GM19099 (cell line): ENCODE results near the gene CAB39.

Experiments used
- POLR2A ChIP-seq: IDR thresholded peaks from 3 replicates; pipeline ENCODE4 v1.6.1; 2011; ENCODE audit warnings: low read depth; ENCODE audit not compliant: insufficient read length; ENCODE audit errors: extremely low read depth

The CAB39 gene

GRCh38 chr2:230722207-230722885 is 9.7 kb downstream of the CAB39 start:
- no peak for TF ChIP-seq POLR2A

DNA sequence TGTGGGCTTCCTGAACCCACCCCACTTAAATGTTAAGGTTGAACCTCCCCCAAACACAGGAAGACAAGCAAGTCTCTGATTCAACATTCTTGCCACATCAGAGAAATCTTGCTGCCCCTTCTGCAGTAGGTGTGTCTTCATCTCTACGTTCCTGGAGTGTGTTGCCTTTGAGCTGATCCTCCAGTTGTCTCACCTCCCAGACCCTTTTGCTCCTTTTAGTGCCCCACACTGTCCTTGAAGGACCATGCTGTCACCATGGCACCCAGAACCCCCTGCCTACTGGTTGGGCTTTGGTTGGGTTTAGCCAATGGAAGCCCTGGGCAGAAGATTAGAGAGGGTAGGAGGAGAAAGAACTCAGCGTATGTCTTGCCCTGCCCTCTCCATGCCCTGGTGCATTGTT is 10.7 kb downstream of the CAB39 start:
- no peak for TF ChIP-seq POLR2A

DNA sequence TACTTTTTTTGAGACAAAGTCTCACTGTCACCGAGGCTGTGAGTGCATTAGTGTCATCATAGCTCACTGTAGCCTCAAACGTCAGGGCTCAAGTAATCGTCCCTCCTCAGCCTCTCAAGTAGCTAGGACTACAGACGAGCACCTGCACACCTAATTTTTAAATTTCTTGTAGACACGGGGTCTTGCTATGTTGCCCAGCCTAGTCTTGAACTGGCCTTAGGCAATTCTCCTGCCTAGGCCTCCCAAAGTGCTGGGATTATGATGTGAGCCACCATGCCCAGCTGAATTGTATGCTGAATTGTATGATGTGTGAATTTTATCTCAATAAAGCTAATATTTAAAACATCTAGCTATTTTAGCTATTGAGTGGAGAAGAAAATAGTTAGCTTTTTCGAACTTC is 18.9 kb downstream of the CAB39 start:
- TF ChIP-seq POLR2A: no peak

GRCh38 chr2:230732914-230733401 is 20.3 kb downstream of the CAB39 start:
- TF ChIP-seq POLR2A: no peak

- no peak for TF ChIP-seq POLR2A
These were observed 21.9 kb downstream of the CAB39 start for GRCh38 chr2:230734247-230735175.

DNA sequence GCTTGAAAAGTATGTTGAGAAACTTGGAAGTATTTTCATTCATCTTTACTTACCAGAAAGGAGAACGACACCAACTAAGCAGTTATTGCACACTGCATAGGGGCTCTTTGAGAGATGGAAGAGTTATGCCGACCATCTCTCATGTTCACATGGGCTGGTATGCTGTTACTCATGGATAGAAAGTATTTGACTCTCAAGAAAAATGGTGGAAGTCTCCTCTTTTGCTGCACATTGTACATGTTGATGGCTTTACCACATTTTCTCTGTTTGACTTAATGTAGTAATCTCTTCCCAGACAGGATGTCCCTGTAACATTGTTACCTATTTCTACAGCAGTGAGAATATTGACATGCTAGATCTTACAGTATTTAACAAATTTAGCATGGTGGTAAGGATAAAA is 23.2 kb downstream of the CAB39 start:
- TF ChIP-seq POLR2A: no peak

DNA sequence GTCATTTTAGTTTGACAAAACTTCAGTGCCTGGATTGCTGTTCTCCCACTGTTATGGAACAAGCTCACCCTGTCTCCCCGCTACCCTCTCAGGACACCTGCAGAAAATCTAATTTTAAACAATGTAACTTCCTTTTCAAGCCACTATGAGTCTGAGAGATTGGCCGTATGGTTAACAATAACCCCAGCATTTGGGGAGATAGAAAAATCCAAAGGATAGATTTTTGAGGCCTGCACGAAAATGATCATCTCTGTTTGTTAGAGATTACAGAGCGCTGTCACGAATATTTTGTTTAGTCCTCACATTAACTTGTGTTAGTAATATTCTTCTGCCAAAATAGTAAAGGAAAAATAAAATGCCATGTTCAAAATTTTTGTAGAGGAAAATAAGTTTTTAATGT is 24.7 kb downstream of the CAB39 start:
- no peak for TF ChIP-seq POLR2A

DNA sequence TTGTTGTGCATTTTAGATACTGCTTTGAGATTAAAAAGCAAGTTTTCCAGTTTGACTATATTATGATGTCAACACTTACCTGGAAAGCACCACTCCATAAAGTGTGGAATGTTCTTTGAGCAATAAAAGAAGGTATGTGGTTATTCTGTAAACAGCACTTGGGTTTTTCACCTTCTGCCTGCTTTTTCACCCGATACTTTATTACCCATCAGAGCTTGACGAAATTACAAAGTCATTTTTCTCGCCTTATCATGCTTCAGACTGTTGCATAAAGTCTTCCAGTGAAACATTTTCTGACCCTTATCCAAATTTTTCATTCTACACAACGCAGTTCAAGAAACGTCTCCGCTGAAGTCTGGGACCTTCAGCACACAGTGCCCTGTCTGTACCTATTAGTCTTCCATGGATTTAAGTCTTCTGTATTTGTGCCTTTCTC is 25.2 kb downstream of the CAB39 start:
- no peak for TF ChIP-seq POLR2A

GRCh38 chr2:230738391-230738811 is 25.8 kb downstream of the CAB39 start:
- TF ChIP-seq POLR2A: no peak

DNA sequence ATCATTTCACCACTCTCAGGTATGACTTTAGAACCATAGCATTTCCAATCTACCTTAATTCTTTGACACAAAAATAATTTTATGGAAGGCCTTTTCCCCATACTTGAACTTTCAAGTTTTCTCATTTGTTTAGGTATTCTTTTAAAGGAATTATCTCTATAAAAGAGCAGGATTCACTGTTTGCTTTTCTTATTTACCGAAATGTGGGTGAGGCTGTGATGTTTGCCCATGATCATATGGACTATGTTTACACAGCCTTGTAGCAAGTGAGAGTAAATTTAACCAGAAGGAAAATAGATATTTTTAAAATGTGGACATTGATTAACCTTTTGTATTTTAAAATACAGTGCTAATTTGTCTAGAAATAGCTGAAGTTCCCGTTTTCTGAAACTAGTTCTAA is 26.3 kb downstream of the CAB39 start:
- no peak for TF ChIP-seq POLR2A

DNA sequence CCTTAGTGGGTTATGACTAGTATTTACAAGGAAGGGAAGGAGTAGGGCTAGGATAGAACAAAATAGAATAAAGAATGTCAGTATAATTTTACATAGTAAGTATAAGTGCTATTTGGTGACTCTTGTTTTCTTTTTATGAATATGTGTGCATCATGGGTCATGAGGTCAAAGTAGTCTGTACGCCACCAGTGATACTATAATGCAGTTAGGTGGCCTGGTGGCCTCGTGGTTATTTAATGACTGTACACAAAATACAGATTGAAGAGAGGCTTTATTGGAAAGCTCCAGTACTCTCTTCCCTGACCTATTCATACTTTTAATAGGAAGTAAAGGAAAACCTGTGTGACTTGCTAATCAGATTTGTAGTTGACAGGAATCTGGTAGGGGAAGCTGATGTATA is 27.3 kb downstream of the CAB39 start:
- no peak for TF ChIP-seq POLR2A

DNA sequence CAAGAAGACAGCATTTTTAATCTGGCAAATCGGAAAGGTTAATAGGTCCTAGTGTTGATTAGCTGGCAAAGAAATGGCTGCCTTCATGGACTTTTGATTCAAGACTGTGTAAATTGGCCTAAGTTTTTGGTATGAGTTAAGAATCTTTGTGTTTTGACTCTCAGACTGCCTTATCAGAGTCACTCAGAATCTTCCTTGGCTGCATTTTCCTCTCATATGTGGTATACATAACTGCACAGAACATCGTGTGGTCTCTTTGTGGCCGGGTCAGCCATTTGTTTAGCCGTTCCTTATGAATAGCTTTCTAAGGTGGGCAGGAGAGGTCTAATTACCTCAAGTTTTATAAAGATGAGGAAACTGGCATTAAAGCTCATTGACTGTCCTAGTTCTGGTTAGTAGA is 30.1 kb downstream of the CAB39 start:
- TF ChIP-seq POLR2A: no peak

DNA sequence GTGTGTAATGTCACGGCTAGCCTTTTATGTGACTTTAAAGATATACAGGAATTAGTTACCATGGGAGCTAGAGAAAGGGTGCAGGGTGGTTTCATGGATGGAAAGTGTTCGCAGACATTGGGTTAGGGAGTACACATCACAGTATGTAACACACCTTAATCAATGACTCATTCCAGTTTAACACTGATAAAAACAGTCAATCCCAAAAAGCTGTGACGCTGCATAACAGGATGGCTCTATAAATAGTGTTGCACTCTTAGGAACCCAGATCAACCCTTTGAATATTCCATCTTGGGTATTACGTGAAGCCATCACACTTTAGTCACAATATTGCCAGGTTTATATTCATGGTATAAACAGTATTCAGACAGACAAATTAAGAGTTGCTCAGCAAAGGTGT is 33.6 kb downstream of the CAB39 start:
- TF ChIP-seq POLR2A: no peak

DNA sequence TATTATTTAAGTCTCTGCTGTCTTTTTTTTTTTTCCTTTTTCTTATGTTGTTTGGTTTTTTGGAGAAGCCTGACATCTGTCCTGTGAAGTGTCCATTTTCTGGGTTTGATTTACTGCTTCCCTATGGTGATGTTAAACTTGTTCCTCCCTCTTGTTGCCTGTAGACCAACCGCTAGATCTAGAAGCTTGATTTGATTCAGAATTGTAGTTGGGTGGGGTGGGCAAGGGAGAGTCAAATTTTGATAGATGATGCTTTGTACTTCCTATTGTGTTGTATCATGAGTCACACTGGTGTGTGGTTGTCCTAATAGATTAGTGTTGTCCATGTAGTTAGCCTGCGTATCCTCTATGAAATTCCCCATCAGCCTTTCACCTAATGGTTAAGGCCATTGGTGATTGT is 35.4 kb downstream of the CAB39 start:
- TF ChIP-seq POLR2A: no peak

DNA sequence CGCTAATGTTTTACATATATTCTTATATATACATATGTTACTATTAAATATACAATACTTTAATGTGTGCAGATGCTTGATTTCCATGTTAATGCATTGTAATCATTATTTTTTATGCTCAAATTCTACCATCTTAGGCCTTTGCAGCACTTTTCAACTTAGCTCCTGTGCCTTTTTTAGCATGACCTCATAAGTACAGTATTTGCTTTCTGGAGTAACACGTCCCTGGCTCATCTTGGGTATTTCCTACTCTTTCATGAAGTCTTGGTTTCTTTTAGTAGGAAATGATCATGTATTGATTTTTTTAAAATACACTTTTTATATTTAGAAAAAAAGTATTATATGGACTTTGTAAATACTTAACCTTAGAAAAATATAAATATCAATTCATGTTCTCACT is 36.5 kb downstream of the CAB39 start:
- no peak for TF ChIP-seq POLR2A

- TF ChIP-seq POLR2A: no peak
These were observed 38.4 kb downstream of the CAB39 start for GRCh38 chr2:230751062-230751461.
